ENCODE data around the gene WDFY2. TPM values are rescaled to one million over a fixed set of nuclear protein-coding genes. Genes with fewer than 3 reads are reported as not detected.
"Not testable (repeated sequence)": the region's sequence is repeated elsewhere in the genome, so short reads cannot be mapped to it uniquely, and the experiment has no call there.

Gene WDFY2
- total RNA-seq, 6 donors from 2014 or later = 13.4 to 34.0 (median 18.8) TPM

DNA sequence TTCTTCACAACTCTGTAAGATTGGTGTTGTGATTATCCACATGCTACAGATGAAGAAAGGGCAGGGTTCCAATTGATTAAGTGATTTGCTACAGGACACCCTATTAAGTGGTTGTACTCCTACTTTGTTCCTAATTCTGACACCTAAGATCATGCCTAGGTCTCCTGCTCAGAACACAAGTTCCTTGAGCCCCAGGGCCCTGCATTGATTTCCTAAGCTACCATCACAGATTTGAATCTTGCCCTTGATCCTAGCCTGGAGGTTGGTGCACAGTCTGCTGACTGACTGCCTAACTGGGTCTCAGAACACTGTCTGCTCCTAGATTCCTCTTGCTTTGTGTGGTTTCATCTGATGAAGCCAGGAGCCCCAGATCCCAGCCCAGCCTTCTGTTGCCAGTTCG, 19.6 kb upstream of the WDFY2 start:
- Histone ChIP-seq H3K27ac (peak overlapping the region in 1 of 4 donors; percentile 5), H3K4me3 (no peak overlapping the region), H3K4me1 (peaks cover 0 to 8% (median 0%) of the 10 kb centered on the region in 4 donors), H3K9me3 (peaks cover 0 to 4% (median 0%) of the 10 kb centered on the region in 4 donors), H3K36me3 (no peaks in the 10 kb centered on the region), H3K27me3 (no peaks in the 10 kb centered on the region)
- ATAC-seq (ENCODE audit: low FRiP score in 2 of 2) (no peak), DNase-seq (no peak)
- WGBS, 2 donors = 95 to 100% methylated on average over 1 of the region's 1 CpG
- TF ChIP-seq POLR2AphosphoS5 (IDR thresholded peaks at IDR 0.05) (no peak), CTCF (IDR thresholded peaks at IDR 0.05) (no peak), EP300 (IDR thresholded peaks at IDR 0.05) (no peak), POLR2A (IDR thresholded peaks at IDR 0.05) (no peak)

GRCh38 chr13:51569001-51569400, 15.3 kb upstream of the WDFY2 start:
- not testable (repeated sequence) for H3K36me3 ChIP-seq; H3K9me3 ChIP-seq; H3K27ac ChIP-seq; ATAC-seq (ENCODE audit: low FRiP score in 2 of 2); DNase-seq; H3K4me3 ChIP-seq; H3K27me3 ChIP-seq; H3K4me1 ChIP-seq
- 89 to 90% methylated on average over 4 of the region's 4 CpGs for WGBS, 2 donors

- H3K36me3 ChIP-seq = no peaks in the 10 kb centered on the region
- no peaks in the 10 kb centered on the region for H3K27me3 ChIP-seq
- 81 to 91% methylated on average over 1 of the region's 1 CpG for WGBS, 2 donors
- TF ChIP-seq POLR2A (IDR thresholded peaks at IDR 0.05) = no peak
- TF ChIP-seq EP300 (IDR thresholded peaks at IDR 0.05) = no peak
- TF ChIP-seq POLR2AphosphoS5 (IDR thresholded peaks at IDR 0.05) = no peak
- no peak for TF ChIP-seq CTCF (IDR thresholded peaks at IDR 0.05)
- no peak overlapping the region for H3K4me3 ChIP-seq
- H3K4me1 ChIP-seq = no peaks in the 10 kb centered on the region
- H3K27ac ChIP-seq = no peak overlapping the region
- DNase-seq (no peak), ATAC-seq (ENCODE audit: low FRiP score in 2 of 2) (no peak)
- no peaks in the 10 kb centered on the region for H3K9me3 ChIP-seq
Measured at GRCh38 chr13:51576754-51577153, 7.5 kb upstream of the WDFY2 start.

DNA sequence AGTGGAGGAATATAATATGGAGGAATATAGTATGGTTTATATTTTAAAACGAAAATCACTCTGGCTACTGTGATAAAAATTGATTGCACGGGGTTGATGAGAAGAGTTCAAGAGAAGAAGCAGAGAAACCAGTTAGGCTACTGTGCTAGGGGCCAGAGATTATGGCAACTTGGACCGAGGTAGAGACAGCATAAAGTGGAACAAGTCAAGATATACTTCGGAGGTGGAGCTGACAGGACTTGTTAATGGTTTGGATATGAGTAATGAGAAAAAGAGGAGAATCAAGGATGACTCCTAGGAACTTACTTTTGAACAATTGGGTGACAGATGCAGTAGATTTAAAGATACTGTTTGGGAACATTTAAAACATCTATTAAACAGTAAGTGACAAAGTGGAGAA, 6.6 kb upstream of the WDFY2 start:
- Histone ChIP-seq H3K4me1 (no peaks in the 10 kb centered on the region), H3K4me3 (no peak overlapping the region), H3K36me3 (no peaks in the 10 kb centered on the region), H3K27me3 (no peaks in the 10 kb centered on the region), H3K27ac (no peak overlapping the region), H3K9me3 (no peaks in the 10 kb centered on the region)
- ATAC-seq (ENCODE audit: low FRiP score in 2 of 2) (no peak), DNase-seq (no peak)
- TF ChIP-seq POLR2AphosphoS5 (IDR thresholded peaks at IDR 0.05) (no peak), EP300 (IDR thresholded peaks at IDR 0.05) (no peak), POLR2A (IDR thresholded peaks at IDR 0.05) (no peak), CTCF (IDR thresholded peaks at IDR 0.05) (no peak)
- WGBS, 2 donors = 69 to 74% methylated on average over 4 of the region's 4 CpGs

DNA sequence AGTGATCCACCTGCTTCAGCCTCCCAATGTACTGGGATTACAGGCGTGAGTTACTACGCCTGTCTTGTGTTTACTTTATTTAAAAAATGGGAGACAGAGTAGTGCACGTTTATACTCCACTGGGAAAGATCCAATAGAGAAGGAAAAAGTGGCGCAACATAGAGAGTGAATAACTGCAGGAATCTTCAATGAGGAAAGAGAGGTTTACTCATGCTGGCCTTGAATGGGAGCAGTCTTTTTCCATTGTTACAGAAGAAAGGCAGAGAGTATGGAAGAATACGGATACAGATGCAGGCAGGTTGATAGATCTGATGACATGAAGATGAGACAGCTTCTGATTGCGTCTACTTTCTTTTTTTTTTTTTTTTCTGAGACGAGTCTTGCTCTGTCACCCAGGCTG, 4.6 kb upstream of the WDFY2 start:
- no peak for TF ChIP-seq POLR2A (IDR thresholded peaks at IDR 0.05)
- no peak for TF ChIP-seq EP300 (IDR thresholded peaks at IDR 0.05)
- TF ChIP-seq POLR2AphosphoS5 (IDR thresholded peaks at IDR 0.05) = no peak
- TF ChIP-seq CTCF (IDR thresholded peaks at IDR 0.05) = no peak
- H3K4me1 ChIP-seq = peaks cover 0 to 6% (median 3%) of the 10 kb centered on the region in 4 donors
- no peak overlapping the region for H3K27ac ChIP-seq
- no peaks in the 10 kb centered on the region for H3K36me3 ChIP-seq
- ATAC-seq (ENCODE audit: low FRiP score in 2 of 2) (no peak), DNase-seq (no peak)
- no peaks in the 10 kb centered on the region for H3K27me3 ChIP-seq
- no peaks in the 10 kb centered on the region for H3K9me3 ChIP-seq
- 88 to 89% methylated on average over 7 of the region's 7 CpGs for WGBS, 2 donors
- H3K4me3 ChIP-seq = no peak overlapping the region

Measured in upper lobe of left lung (tissue), 6 donors.